Endothelial cell of umbilical vein (primary cell): ENCODE measurements around the gene SPATA45. TPM values are rescaled to one million over a fixed set of nuclear protein-coding genes. Genes with fewer than 3 reads are reported as not detected.

Experiments used
- BruUV-seq: library from RNA; stranded (reverse); fragments of 400-500 nt; replicated peaks from 2 replicates; lab custom pipeline; 2021; lab: Mats Ljungman, UMichigan
- CTCF ChIA-PET: fragments of 300-600, 350-600 bp; sonication (Branson Sonifier 250); formaldehyde crosslinking; loops from one replicate; lab custom pipeline; 2021; ENCODE audit warnings: antibody characterized with exemption, inconsistent platforms; lab: Charles Lee
- POLR2A ChIA-PET: fragments of 300-600, 350-600 bp; sonication (Branson Sonifier 250); formaldehyde crosslinking; loops from one replicate; lab custom pipeline; 2021; ENCODE audit warnings: antibody characterized with exemption, inconsistent platforms; lab: Charles Lee
- DNase-seq: peaks from one replicate; pipeline ENCODE4 v3.0.0-alpha.2; 2011; ENCODE audit warnings: low read depth, low spot score
- FAIRE-seq: peaks from 2 replicates; lab custom pipeline; 2011; peaks lifted over from hg19 to GRCh38; lab: Jason Lieb, UNC
- H2AFZ ChIP-seq: 2 replicates; pipeline ENCODE4 v1.6.0; 2012; ENCODE audit warnings: low read depth, low read length, control low read depth, inconsistent platforms
- H3K27ac ChIP-seq: 2 replicates; pipeline ENCODE4 v1.5.1; 2011; ENCODE audit warnings: low read depth, mild to moderate bottlenecking, control low read depth, low read length, moderate library complexity; ENCODE audit not compliant: insufficient read depth
- H3K27me3 ChIP-seq, 2 experiments: 2 replicates each; pipeline versions ENCODE4 v1.6.0 to v1.6.1; 2011; ENCODE audit warnings: low read length in 2 of 2, mixed read lengths in 1 of 2; ENCODE audit not compliant: control insufficient read depth in 2 of 2, insufficient read depth in 2 of 2
- H3K36me3 ChIP-seq, 2 experiments: 2 replicates in 1 of 2; 3 replicates in 1 of 2; pipeline ENCODE4 v1.5.1; 2011; ENCODE audit warnings: low read length in 2 of 2, mild to moderate bottlenecking in 1 of 2, moderate library complexity in 1 of 2; ENCODE audit not compliant: control insufficient read depth in 2 of 2, insufficient read depth in 2 of 2; ENCODE audit errors: extremely low read depth in 1 of 2
- H3K4me1 ChIP-seq: 3 replicates; pipeline ENCODE4 v1.5.1; 2011; ENCODE audit warnings: mild to moderate bottlenecking, low read length; ENCODE audit not compliant: control insufficient read depth, insufficient read depth; ENCODE audit errors: extremely low read depth
- H3K4me2 ChIP-seq: 2 replicates; pipeline ENCODE4 v1.6.1; 2011; ENCODE audit warnings: low read length, control low read depth, mixed read lengths; ENCODE audit not compliant: insufficient read depth
- H3K4me3 ChIP-seq, 3 experiments: fragments of 200-600 bp in 1 of 3; sonication (generic), shearing (Covaris generic) in 1 of 3; replicated peaks in 1 of 3; 2 replicates each; pipeline ENCODE4 v1.5.1; 2011 to 2016; ENCODE audit warnings: control low read depth in 3 of 3, low read length in 3 of 3, mild to moderate bottlenecking in 2 of 3, inconsistent platforms in 1 of 3, low read depth in 1 of 3, moderate library complexity in 1 of 3; ENCODE audit not compliant: insufficient read depth in 1 of 3
- H3K79me2 ChIP-seq: 2 replicates; pipeline ENCODE4 v1.6.0; 2012; ENCODE audit warnings: low read length, inconsistent platforms; ENCODE audit not compliant: control insufficient read depth, insufficient read depth
- H3K9ac ChIP-seq: replicated peaks from 2 replicates; pipeline ENCODE3; 2011; ENCODE audit warnings: low read length, control low read depth; ENCODE audit not compliant: insufficient read depth; ENCODE audit errors: extremely low read depth
- H3K9me1 ChIP-seq: replicated peaks from 3 replicates; pipeline ENCODE4 v1.6.0; 2011; ENCODE audit warnings: mild to moderate bottlenecking, low read length; ENCODE audit not compliant: control insufficient read depth, insufficient read depth; ENCODE audit errors: extremely low read depth
- H3K9me3 ChIP-seq: replicated peaks from 2 replicates; pipeline ENCODE4 v1.5.1; 2012; ENCODE audit warnings: low read length, inconsistent platforms; ENCODE audit not compliant: control insufficient read depth, insufficient read depth
- H4K20me1 ChIP-seq: replicated peaks from 2 replicates; pipeline ENCODE3; 2011; ENCODE audit warnings: mild to moderate bottlenecking, low read length; ENCODE audit not compliant: control insufficient read depth, insufficient read depth; ENCODE audit errors: extremely low read depth
- EZH2 ChIP-seq: IDR thresholded peaks from 2 replicates; pipeline ENCODE4 v1.6.1; 2012; ENCODE audit warnings: borderline replicate concordance, low read depth, mild to moderate bottlenecking, moderate library complexity, low read length, inconsistent platforms; ENCODE audit not compliant: severe bottlenecking
- FOS ChIP-seq: IDR thresholded peaks from 2 replicates; pipeline ENCODE4 v1.6.1; 2011; ENCODE audit warnings: mild to moderate bottlenecking, low read length, moderate library complexity, borderline replicate concordance; ENCODE audit not compliant: insufficient read depth
- GATA2 ChIP-seq: IDR thresholded peaks from 2 replicates; pipeline ENCODE4 v1.7.0; 2011; ENCODE audit warnings: low read depth, mild to moderate bottlenecking, moderate library complexity, mixed read lengths, low read length; ENCODE audit not compliant: insufficient read length, insufficient read depth
- JUN ChIP-seq: IDR thresholded peaks from 2 replicates; pipeline ENCODE4 v1.6.1; 2011; ENCODE audit warnings: borderline replicate concordance, low read depth; ENCODE audit not compliant: insufficient read length, insufficient read depth
- MYC ChIP-seq: IDR thresholded peaks from one replicate; pipeline ENCODE4 v1.6.1; 2011; ENCODE audit warnings: mild to moderate bottlenecking, low read depth, low read length
- POLR2A ChIP-seq: IDR thresholded peaks from 2 replicates; pipeline ENCODE4 v1.6.1; 2012; ENCODE audit warnings: low read depth, mild to moderate bottlenecking, control low read depth, low read length
- POLR2AphosphoS5 ChIP-seq: IDR thresholded peaks from 2 replicates; pipeline ENCODE4 v1.6.1; 2012; ENCODE audit warnings: low read depth, mild to moderate bottlenecking, control low read depth, low read length, moderate library complexity; ENCODE audit not compliant: insufficient read depth
- dilution Hi-C: fragments of 300-500 bp; cut with MboI; formaldehyde crosslinking; loops from one replicate; pipeline ENCODE4 v1.15.0; 2019; ENCODE audit warnings: low sequenced_read_pairs; ENCODE audit not compliant: extremely low pct_ligation_motif_present
- intact Hi-C: fragments of 100-400 bp; cut with micrococcal nuclease; formaldehyde crosslinking; loops from one replicate; pipeline ENCODE4 v1.10.0; 2022
- polyA plus RNA-seq, 4 experiments: library from polyadenylated mRNA; depleted of rRNA in 3 of 4; stranded (reverse) in 3 of 4; unstranded in 1 of 4; fragments of >200 nt; gene quantifications; 2 replicates each; pipeline versions ENCODE4 v1.2.1 to v1.2.3, GENCODE V29; 2011 to 2012; ENCODE audit warnings: missing spikeins in 1 of 4
- total RNA-seq: library from RNA; stranded (reverse); gene quantifications from 2 replicates; pipeline ENCODE4 v1.2.3, GENCODE V29; 2021
- TF ChIP-seq, protein P1 (sequence below): IDR thresholded peaks from 2 replicates; pipeline ENCODE4 v1.6.1; 2011; ENCODE audit not compliant: insufficient read depth, insufficient read length
- TF ChIP-seq, protein P2 (sequence below), 2 donors: IDR thresholded peaks; 1 replicate in 1 of 2; 2 replicates in 1 of 2; pipeline ENCODE4 v1.5.1; 2011; ENCODE audit warnings: low read length in 2 of 2, mild to moderate bottlenecking in 2 of 2, moderate library complexity in 2 of 2, control low read depth in 1 of 2, inconsistent platforms in 1 of 2, low read depth in 1 of 2; ENCODE audit not compliant: insufficient read depth in 1 of 2; ENCODE audit errors: extremely low read depth in 1 of 2

SPATA45 gene
- total and polyA plus RNA-seq, 2 donors (not counting 3 experiments of a cell fraction or from before 2014, with no cell fraction given) = not detected

DNA sequence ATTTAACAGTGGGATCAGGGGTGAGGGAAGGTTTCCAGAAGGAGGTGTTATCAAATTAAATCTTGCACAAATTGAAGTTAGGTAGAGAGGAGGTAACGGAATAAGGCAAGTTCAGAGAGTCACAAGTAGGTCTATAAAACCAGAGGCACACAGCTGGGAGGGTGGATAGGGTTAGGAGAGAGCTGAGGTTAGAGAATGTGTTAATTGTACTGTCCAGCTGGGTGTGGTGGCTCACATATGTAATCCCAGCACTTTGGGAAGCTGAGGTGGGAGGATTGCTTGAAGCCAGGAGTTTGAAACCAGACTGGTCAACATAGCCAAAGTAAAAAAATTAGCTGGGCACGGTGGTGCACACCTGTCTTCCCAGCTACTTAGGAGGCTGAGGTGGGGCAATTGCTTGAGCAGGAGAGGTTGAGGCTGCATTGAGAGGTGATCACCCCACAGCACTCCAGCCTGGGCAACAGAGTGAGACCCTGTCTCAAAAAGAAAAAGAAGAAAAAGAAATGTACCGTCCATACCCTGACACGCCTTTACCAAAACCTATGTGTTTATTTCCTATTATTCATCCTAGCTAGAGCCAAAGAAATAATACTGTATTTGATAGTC lies 20.2 kb downstream of the SPATA45 start:
- peaks cover 3% of the 10 kb centered on the region for H3K9me3 ChIP-seq
- no peak overlapping the region for H2AFZ ChIP-seq
- no peak overlapping the region for H3K27ac ChIP-seq
- H3K4me3 ChIP-seq = no peak overlapping the region
- dilution Hi-C loops (no loop called here), intact Hi-C loops (no loop called here)
- CTCF ChIA-PET = interaction anchor here (1.2 kb wide), 1 partner anchor 11 kb away, joined by 3 read pairs; no protein-coding TSS in a partner anchor
- no peaks in the 10 kb centered on the region for H3K27me3 ChIP-seq
- no peaks in the 10 kb centered on the region for H3K9me1 ChIP-seq
- BruUV-seq = no TSS peak
- TF ChIP-seq GATA2 (no peak), FOS (no peak), MYC (no peak), EZH2 (no peak), POLR2AphosphoS5 (no peak), POLR2A (no peak), JUN (no peak)
- TF ChIP-seq, protein P1, sequence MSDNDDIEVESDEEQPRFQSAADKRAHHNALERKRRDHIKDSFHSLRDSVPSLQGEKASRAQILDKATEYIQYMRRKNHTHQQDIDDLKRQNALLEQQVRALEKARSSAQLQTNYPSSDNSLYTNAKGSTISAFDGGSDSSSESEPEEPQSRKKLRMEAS = no peak
- TF ChIP-seq, protein P2, sequence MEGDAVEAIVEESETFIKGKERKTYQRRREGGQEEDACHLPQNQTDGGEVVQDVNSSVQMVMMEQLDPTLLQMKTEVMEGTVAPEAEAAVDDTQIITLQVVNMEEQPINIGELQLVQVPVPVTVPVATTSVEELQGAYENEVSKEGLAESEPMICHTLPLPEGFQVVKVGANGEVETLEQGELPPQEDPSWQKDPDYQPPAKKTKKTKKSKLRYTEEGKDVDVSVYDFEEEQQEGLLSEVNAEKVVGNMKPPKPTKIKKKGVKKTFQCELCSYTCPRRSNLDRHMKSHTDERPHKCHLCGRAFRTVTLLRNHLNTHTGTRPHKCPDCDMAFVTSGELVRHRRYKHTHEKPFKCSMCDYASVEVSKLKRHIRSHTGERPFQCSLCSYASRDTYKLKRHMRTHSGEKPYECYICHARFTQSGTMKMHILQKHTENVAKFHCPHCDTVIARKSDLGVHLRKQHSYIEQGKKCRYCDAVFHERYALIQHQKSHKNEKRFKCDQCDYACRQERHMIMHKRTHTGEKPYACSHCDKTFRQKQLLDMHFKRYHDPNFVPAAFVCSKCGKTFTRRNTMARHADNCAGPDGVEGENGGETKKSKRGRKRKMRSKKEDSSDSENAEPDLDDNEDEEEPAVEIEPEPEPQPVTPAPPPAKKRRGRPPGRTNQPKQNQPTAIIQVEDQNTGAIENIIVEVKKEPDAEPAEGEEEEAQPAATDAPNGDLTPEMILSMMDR (IDR thresholded peaks at IDR 0.05; ENCODE audit: extremely low read depth in 1 of 2, insufficient read depth in 1 of 2, low read depth in 1 of 2, low read length in 2 of 2) = no peak
- no peak for FAIRE-seq
- H3K4me1 ChIP-seq = no peaks in the 10 kb centered on the region
- H3K79me2 ChIP-seq = no peaks in the 10 kb centered on the region
- H4K20me1 ChIP-seq = no peaks in the 10 kb centered on the region
- no peaks in the 10 kb centered on the region for H3K36me3 ChIP-seq
- no peak overlapping the region for H3K4me2 ChIP-seq
- no peak for DNase-seq
- POLR2A ChIA-PET = no interaction called here
- no peak overlapping the region for H3K9ac ChIP-seq
